22Rv1 (cell line): ENCODE measurements around the gene TYROBP.

ENCODE experiments used
- ZFX ChIP-seq: fragments of 450-650 bp; IDR thresholded peaks from 2 replicates; pipeline ENCODE4 v1.6.1; 2017; ENCODE audit warnings: antibody characterized with exemption, borderline replicate concordance
- TF ChIP-seq, protein P1 (sequence below): fragments of 450-650 bp; IDR thresholded peaks from 2 replicates; pipeline ENCODE4 v1.5.1; 2017; ENCODE audit warnings: mild to moderate bottlenecking

GRCh38 chr19:35863018-35863417 is 45.1 kb downstream of the TYROBP start:
- TF ChIP-seq, protein P1, sequence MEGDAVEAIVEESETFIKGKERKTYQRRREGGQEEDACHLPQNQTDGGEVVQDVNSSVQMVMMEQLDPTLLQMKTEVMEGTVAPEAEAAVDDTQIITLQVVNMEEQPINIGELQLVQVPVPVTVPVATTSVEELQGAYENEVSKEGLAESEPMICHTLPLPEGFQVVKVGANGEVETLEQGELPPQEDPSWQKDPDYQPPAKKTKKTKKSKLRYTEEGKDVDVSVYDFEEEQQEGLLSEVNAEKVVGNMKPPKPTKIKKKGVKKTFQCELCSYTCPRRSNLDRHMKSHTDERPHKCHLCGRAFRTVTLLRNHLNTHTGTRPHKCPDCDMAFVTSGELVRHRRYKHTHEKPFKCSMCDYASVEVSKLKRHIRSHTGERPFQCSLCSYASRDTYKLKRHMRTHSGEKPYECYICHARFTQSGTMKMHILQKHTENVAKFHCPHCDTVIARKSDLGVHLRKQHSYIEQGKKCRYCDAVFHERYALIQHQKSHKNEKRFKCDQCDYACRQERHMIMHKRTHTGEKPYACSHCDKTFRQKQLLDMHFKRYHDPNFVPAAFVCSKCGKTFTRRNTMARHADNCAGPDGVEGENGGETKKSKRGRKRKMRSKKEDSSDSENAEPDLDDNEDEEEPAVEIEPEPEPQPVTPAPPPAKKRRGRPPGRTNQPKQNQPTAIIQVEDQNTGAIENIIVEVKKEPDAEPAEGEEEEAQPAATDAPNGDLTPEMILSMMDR: no peak
- no peak for TF ChIP-seq ZFX
